ENCODE data around the gene LAMTOR2. TPM values are rescaled to one million over a fixed set of nuclear protein-coding genes. Genes with fewer than 3 reads are reported as not detected.

LAMTOR2 gene
- total and polyA plus RNA-seq, 2 of the 8 experiments (the other 6 are each of a cell fraction or from before 2014, with no cell fraction given), result 54.7 to 122 TPM

- peaks cover 21% of the 10 kb centered on the region for H3K79me1 ChIP-seq (ENCODE audit: low read depth, low read length)
- ChIA-PET CTCF (ENCODE audit: partially characterized antibody) (no interaction called here), POLR2A (ENCODE audit: partially characterized antibody) (interaction anchor here (1.0 to 3.4 kb wide), 3 partner anchors 24 to 100 kb away, joined by 3 to 19 read pairs (median 13); partner anchors contain the start of genes ARHGEF2, LAMTOR2 and UBQLN4)
- H3K14ac ChIP-seq (ENCODE audit: insufficient read length), result no peak overlapping the region
- peaks cover 10 to 33% of the 10 kb centered on the region in 2 experiments for H4K20me1 ChIP-seq (replicated peaks in 1 of 2; ENCODE audit: control insufficient read depth in 1 of 2, insufficient read depth in 2 of 2, low read length in 2 of 2)
- peak overlapping the region; percentile 63 for H3K4ac ChIP-seq (replicated peaks; ENCODE audit: insufficient read length, low read depth, low read length)
- H4K91ac ChIP-seq (replicated peaks; ENCODE audit: insufficient read length, low read length), result peak overlapping the region; percentile 96
- no peak overlapping the region for H3K23ac ChIP-seq (ENCODE audit: insufficient read length)
- peak overlapping the region in 1 of 4 experiments; percentile 44; a peak in 1 of 8 replicates for H3K4me3 ChIP-seq (ENCODE audit: extremely low read depth in 1 of 4, insufficient read depth in 2 of 4, low read depth in 3 of 4, low read length in 4 of 4)
- H3K4me1 ChIP-seq (replicated peaks in 1 of 4; ENCODE audit: control insufficient read depth in 3 of 4, insufficient read depth in 4 of 4, low read length in 3 of 4), result peaks cover 21 to 55% (median 45%) of the 10 kb centered on the region in 4 experiments
- no peaks in the 10 kb centered on the region for H3K9me3 ChIP-seq (ENCODE audit: insufficient read depth in 2 of 2, low read depth in 1 of 2, low read length in 1 of 2)
- no peak overlapping the region for H2AFZ ChIP-seq (ENCODE audit: low read length)
- WGBS, 2 experiments (ENCODE audit: extremely low coverage in 1 of 2, insufficient coverage in 1 of 2, insufficient read length in 1 of 2, insufficient replicate concordance in 2 of 2, low coverage in 1 of 2, low lambda C conversion rate in 2 of 2, missing lambda C conversion rate in 1 of 2), result 77% methylated on average over 19 of the region's 19 CpGs; no CpG with 5 or more reads in 1 of the 2 experiments
- H3K56ac ChIP-seq (replicated peaks; ENCODE audit: insufficient read length, low read depth, low read length), result no peak overlapping the region
- peak overlapping the region in 1 of 4 experiments; percentile 26; a peak in 3 of 7 replicates for H3K9ac ChIP-seq (replicated peaks in 1 of 4; ENCODE audit: extremely low read depth in 1 of 4, low read depth in 3 of 4, low read length in 3 of 4)
- H3K23me2 ChIP-seq (ENCODE audit: low read depth, low read length), result peaks cover 12% of the 10 kb centered on the region
- H2BK5ac ChIP-seq (ENCODE audit: low read depth, low read length), result peak overlapping the region; percentile 92
- peak overlapping the region; percentile 99 for H2BK15ac ChIP-seq (ENCODE audit: low read length)
- peak overlapping the region; percentile 47; the same call in 1 of the 2 replicates for H4K8ac ChIP-seq (ENCODE audit: extremely low read depth, insufficient read depth, low read length)
- FAIRE-seq (no peak), DNase-seq (ENCODE audit: low read depth in 1 of 2, low spot score in 2 of 2) (no peak)
- H3K27ac ChIP-seq (ENCODE audit: low read depth, low read length), result 0 out of 2 replicates have a peak overlapping the region, but pooled peaks have one; percentile 53
- peak overlapping the region; percentile 52 for H2BK120ac ChIP-seq (replicated peaks; ENCODE audit: low read depth, low read length)
- peak overlapping the region; percentile 91 for H3K18ac ChIP-seq (ENCODE audit: extremely low read depth, low read length)
- H2BK20ac ChIP-seq (ENCODE audit: low read length), result 0 out of 2 replicates have a peak overlapping the region, but pooled peaks have one; percentile 78
- H2BK12ac ChIP-seq (ENCODE audit: low read depth, low read length), result peak overlapping the region; percentile 91; the same call in 1 of the 2 replicates
- H3K79me2 ChIP-seq (ENCODE audit: control insufficient read depth in 1 of 2, insufficient read depth in 2 of 2, low read length in 2 of 2), result peaks cover 19 to 63% of the 10 kb centered on the region in 2 experiments
- H3K36me3 ChIP-seq (ENCODE audit: control insufficient read depth in 2 of 4, insufficient read depth in 4 of 4, low read length in 3 of 4), result peaks cover 4 to 32% (median 10%) of the 10 kb centered on the region in 4 experiments; a peak in 6 of 8 replicates
- H3K27me3 ChIP-seq (replicated peaks in 1 of 4; ENCODE audit: control insufficient read depth in 3 of 4, extremely low read depth in 1 of 4, insufficient read depth in 3 of 4, low read length in 3 of 4), result no peaks in the 10 kb centered on the region
- peak overlapping the region; percentile 93 for H2AK5ac ChIP-seq (ENCODE audit: low read depth, low read length)
- peak overlapping the region; percentile 47 to 79; a peak in 3 of 4 replicates for H3K4me2 ChIP-seq (ENCODE audit: insufficient read depth in 1 of 2, low read depth in 2 of 2, low read length in 2 of 2)
- no peak overlapping the region for H4K5ac ChIP-seq (ENCODE audit: insufficient read length, low read depth, low read length)
- TF ChIP-seq NANOG (IDR thresholded peaks at IDR 0.05; ENCODE audit: insufficient read depth, low read depth, low read length, poor library complexity, severe bottlenecking), result no peak
- TF ChIP-seq SP1 (IDR thresholded peaks at IDR 0.05; ENCODE audit: low read depth, low read length), result no peak
- TF ChIP-seq SP2 (IDR thresholded peaks at IDR 0.05; ENCODE audit: low read length), result no peak
- TF ChIP-seq RAD21 (IDR thresholded peaks at IDR 0.05 in 1 of 2, conservative IDR thresholded peaks at IDR 0.05 in 1 of 2; ENCODE audit: low read depth in 2 of 2, low read length in 2 of 2), result no peak
- no peak for TF ChIP-seq RNF2 (IDR thresholded peaks at IDR 0.05; ENCODE audit: borderline replicate concordance, low read depth, low read length, missing control alignments, poor library complexity, severe bottlenecking)
- no peak for TF ChIP-seq FOSL1 (IDR thresholded peaks at IDR 0.05; ENCODE audit: insufficient read depth, low read depth, low read length)
- no peak for TF ChIP-seq NRF1 (IDR thresholded peaks at IDR 0.05; ENCODE audit: low read depth, low read length)
- TF ChIP-seq HDAC2 (IDR thresholded peaks at IDR 0.05; ENCODE audit: borderline replicate concordance in 1 of 2, low read depth in 2 of 2, low read length in 2 of 2), result no peak
- no peak for TF ChIP-seq SIN3A (conservative IDR thresholded peaks at IDR 0.05 in 1 of 2, IDR thresholded peaks at IDR 0.05 in 1 of 2; ENCODE audit: low read depth in 1 of 2, low read length in 2 of 2)
- no peak for TF ChIP-seq EGR1 (IDR thresholded peaks at IDR 0.05; ENCODE audit: borderline replicate concordance, low read depth, low read length)
- TF ChIP-seq SP4 (IDR thresholded peaks at IDR 0.05; ENCODE audit: low read length), result no peak
Measured at GRCh38 chr1:156077430-156077760, 22.8 kb downstream of the LAMTOR2 start.
